Right forelimb (tissue), 1 donor: Measurements from ENCODE around the gene DMRTC2.

Source experiments
- DNase-seq: peaks from one replicate; pipeline ENCODE4 v3.0.0-alpha.2; 2018

The DMRTC2 gene

DNA sequence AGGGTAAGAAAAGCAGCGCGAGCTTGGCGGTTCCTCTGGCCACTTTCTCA lies at the start of gene DMRTC2:
TSS of gene DMRTC2 (plus strand) at position 42 of the 50 bp plus-strand sequence. CDS start 2,387 bp downstream, outside the sequence.
- no peak for DNase-seq

DNA sequence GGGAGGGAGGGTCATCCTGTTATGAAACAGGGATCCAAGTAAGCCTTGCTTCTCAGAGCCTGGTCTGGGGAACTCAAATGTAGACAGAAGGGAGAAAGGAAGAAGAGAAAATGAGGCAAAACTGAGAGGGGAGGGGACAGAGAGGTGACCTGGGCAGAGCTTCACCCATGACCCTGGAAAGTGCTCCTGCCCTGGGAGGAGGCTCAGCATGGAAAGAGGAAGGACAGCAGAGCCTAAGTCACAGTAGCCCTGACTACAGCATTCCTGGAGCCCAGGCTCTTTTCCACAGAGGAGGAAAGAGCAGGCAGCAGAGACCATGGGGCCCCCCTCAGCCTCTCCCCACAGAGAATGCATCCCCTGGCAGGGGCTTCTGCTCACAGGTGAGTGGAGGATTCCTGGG lies 48.5 kb upstream of the DMRTC2 start, which contains the start of gene CEACAM3:
TSS of gene CEACAM3 (plus strand) at position 226 of the 400 bp plus-strand sequence. CDS start at position 317, 91 bp downstream.
- DNase-seq: no peak

DNA sequence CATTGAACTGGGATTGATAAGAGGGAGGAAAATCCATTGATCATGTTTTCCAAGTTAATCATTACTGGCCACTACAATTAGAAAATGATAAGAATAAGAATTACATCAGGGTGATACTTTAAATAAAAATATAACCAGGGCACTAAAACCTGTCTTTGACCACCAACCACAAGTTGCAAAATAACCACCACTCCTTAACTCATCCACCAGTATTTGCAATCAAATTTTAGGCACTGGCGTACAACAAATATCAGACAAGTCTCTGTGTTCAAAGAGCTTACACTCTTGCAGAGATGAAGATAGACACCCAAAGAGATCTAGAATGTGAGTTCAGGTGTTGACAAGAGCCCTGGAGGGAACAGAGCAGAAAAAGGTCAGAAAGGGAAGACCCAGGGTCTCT lies 47.9 kb upstream of the DMRTC2 start:
- DNase-seq: no peak

DNA sequence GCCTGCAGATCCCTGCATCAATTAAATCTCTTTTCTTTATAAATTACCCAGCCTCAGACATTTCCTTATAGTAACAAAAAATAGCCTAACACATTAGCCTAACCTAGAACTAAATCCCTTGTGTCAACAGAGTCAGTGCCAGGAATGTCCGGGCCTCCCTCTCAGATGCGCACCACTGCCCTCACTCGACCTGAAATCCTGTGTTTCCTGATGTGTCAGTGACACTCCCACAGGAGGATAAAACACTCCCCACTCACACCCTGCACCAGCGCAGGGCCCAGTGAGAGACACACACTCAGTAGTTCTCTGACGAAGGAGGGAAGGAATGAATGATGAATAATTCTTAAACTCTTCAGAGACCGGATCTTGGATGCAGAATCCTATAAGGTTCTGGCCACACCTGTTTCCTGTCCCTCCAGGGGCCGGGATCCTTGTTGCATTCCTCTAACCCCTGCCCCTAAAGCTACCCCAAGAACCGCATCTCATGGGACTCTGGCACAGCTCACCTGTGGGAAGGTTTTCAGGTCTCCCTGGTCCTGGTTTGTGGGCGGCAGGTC lies 45.3 kb upstream of the DMRTC2 start:
- DNase-seq: no peak

DNA sequence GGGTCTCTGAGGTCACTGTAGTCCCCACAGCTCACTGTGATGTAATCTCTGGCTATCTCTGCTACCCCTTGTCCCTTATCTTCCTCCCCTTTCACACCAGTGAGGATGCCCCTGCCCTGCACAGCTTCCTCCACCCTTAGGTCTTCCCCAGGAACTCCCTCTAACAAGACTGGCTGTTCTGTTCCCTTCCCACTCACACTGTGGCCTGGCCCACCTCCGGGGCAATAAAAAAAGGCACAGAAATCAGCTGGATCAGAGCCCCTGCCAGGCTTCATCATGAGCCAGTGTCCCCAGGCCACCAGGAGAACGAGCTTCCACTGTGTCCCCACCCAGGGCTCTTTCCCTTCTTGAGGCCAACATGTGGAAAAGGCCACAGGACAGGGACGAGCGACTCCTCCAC lies 43.8 kb upstream of the DMRTC2 start:
- no peak for DNase-seq

DNA sequence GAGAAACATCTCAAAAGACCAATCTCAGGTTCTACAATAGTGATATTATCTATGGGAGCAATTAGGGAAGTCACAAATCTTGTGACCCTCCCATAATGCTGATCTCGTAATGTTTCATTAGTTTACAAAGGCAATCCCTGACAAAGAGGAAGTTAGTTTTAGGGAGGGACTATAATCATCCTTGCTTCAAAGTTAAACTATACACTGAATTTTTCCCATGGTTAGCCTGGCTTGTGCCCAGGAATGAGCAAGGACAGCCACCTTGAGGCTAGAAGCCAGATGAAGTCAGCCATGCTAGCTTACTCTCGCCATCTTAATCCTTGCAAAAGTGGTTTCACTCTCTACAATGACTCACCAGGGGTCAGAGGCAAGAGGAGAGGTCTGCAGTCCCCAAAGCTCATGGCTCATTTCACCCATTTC lies 43.0 kb upstream of the DMRTC2 start:
- DNase-seq: no peak

- DNase-seq: no peak
Measured at GRCh38 chr19:41802770-41803169, 42.1 kb upstream of the DMRTC2 start.

GRCh38 chr19:41804336-41804735 lies 40.5 kb upstream of the DMRTC2 start:
- DNase-seq: no peak

- DNase-seq: no peak
Measured at GRCh38 chr19:41807176-41807575, 37.7 kb upstream of the DMRTC2 start.

- DNase-seq: no peak
Measured at GRCh38 chr19:41808663-41809566, 35.9 kb upstream of the DMRTC2 start.

DNA sequence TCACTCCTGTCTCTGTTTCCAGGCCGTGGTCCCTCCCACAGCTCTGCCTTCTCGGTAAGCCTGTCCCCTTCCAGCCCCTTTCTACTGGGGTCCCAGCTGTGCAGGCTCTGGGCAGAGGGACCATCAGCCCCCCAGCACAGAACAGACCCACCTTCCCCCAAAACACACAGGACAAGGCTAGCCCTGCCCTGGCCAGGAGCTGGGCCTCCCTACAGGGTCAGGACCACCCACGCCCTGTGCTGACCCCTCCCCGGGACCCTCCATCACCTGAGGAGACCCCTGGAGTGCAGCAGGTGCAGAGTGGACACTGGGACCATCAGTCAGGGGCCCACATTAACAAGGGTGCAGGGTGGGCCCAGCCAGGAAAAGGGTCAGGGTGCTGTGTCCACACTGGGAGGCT lies 34.5 kb upstream of the DMRTC2 start:
- no peak for DNase-seq

GRCh38 chr19:41811036-41811435 lies 33.8 kb upstream of the DMRTC2 start:
- DNase-seq: no peak

- DNase-seq: no peak
Measured at GRCh38 chr19:41811981-41812380, 32.9 kb upstream of the DMRTC2 start.

GRCh38 chr19:41813911-41814310 lies 30.9 kb upstream of the DMRTC2 start:
- DNase-seq: no peak

DNA sequence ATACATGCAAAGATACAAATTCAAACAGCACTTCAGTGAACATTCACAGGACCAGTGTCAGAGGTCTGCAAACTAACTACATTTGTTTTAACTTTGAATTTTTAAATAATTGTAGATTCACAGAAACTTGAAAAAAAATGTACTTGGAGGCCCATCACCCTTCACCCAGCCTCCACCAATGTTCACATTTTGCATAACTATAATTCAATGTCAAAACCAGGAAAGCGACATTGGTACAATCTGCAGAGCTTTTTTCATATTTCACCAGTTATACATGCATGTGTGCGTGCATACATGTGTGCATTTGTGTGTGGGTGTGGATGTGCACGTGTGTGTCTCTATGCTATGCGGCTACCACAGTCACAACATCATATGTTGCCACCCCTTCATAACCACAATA lies 29.5 kb upstream of the DMRTC2 start:
- DNase-seq: no peak

DNA sequence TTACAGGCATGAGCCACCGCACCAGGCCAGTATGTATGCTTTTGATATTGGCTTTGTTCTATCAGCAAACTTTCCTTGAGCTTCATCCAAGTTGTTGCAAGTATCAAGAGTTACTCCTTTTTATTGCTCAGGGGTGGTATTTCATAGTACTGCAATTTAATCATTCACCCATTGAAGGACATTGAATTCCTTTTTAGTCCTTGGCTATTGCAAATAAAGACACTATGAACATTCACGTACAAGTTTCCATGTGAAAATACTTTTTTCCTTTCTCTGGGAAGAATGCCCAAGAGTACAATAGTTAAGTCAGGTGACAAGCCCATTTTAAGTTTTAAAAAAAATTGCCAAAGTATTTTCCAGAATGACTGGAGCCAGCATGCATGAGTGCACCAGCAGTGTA lies 28.1 kb upstream of the DMRTC2 start:
- DNase-seq: no peak

- no peak for DNase-seq
Measured at GRCh38 chr19:41821003-41821735, 23.7 kb upstream of the DMRTC2 start.

DNA sequence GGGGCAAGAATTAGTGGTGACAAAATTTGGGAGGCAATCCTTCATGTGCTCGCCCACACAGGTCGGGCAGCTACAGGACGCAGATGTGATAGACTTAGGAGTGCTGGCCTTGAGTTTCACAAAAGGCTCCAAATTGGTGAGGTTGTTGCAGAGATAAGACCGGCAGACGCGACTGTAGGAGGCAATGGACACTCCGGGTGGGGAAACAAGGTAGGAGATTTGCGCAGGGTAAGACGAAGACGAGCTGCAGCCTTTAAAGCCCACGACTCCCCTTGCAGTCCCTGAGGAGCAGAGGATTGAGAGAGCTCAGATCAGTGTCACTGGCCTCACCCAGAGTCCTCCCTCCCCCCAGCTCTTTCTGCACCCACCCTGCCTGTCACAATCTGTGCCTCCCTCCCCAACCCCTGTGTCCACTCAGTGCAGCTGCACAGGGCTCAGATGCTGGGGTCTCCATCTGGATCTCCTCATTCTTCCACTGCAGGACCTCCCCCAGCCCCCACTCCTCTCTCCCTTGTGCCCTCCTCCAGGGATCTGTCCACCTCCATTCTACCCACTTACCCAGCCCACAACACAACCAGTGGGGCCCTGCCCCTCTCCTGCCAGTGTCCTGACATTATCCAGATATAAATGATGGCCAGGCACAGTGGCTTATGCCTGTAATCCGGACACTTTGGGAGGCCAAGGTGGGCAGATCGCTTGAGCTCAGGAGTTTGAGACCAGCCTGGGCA lies 6.7 kb upstream of the DMRTC2 start:
- no peak for DNase-seq

DNA sequence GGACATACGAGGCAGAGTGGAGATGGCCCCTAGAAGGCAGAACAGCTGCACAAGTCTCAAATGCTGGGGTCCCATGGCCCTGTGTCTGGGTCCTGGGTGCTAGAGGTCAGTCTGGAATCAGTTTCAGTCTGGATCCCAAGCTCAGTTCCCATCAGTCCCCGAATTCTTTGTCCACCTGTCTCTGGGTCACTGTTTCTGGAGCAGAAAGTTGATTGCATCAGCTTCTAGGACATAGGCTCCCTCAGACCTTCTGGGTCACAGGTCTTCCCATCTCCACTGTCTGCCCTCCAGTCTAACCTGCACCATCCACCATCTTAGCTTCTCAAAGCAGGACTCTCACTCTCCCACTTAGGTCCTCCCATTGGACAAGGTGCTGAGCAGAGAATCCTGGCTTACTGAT lies 5.6 kb upstream of the DMRTC2 start:
- no peak for DNase-seq

GRCh38 chr19:41843371-41843770 lies 1.5 kb upstream of the DMRTC2 start:
- no peak for DNase-seq

DNA sequence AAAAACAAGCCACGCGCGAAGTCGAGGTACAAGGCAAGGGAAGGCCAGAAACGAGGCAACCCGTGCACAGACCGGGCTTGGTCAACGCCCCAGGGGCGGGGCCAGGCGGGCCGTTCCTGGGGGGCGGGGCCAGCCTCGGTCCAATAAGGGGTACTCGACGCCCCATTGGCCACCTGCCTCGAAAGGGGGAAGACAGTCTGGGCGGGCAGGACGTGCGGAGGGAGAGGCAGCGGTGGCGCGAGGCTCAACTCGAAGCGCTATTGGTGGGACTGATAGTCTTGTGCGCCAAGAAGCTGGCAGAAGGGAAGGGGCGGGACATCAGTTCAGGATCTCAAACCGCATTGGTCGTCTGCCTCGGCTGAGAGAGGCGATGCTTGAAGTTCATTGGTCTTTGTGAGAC lies 241 bp upstream of the DMRTC2 start, which contains the start of gene LYPD4:
TSS of gene LYPD4 (minus strand) at position 83 of the 400 bp plus-strand sequence. CDS start 5,398 bp downstream, outside the sequence.
- no peak for DNase-seq

DNA sequence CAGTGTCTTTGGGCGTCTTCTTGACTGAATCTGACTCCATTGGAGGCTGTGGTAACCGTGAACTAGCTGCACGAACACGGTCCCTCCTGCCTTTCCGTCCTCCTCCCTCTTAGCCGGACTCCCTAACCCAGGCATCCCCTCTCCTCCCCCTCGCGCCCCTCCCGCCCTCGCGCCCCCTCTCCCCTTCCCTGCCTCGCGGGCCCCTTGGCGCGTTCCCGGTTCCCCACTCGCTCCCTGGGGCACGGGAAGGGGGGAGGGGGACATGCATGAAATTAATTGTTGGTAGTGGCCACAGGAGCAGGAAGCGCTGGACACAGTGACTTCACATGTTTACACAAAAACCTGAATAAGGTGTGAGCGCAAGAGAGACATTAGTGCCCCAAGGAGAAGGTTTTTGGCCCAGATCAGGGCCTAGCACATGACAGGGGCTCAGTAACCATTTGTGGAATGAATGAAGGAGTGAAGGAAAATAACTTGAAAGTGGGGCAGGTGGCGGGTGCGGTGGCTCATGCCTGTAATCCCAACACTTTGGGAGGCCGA lies 279 bp downstream of the DMRTC2 start:
- no peak for DNase-seq
